CD14-positive monocyte (primary cell): Measurements from ENCODE around the gene P2RX6. TPM values are rescaled to one million over a fixed set of nuclear protein-coding genes. Genes with fewer than 3 reads are reported as not detected.

Experiments used
- DNase-seq, 3 donors: peaks; one replicate each; pipeline ENCODE4 v3.0.0-alpha.2; 2011 to 2022
- H2AFZ ChIP-seq: 2 replicates; pipeline ENCODE4 v1.6.0; 2012; ENCODE audit warnings: mild to moderate bottlenecking, low read depth, low read length, inconsistent platforms; ENCODE audit not compliant: insufficient read depth, poor library complexity, severe bottlenecking
- H3K27ac ChIP-seq, 2 donors: 1 replicate in 1 of 2; 2 replicates in 1 of 2; pipeline ENCODE4 v1.5.1; 2012 to 2013; ENCODE audit warnings: low read length in 2 of 2, control low read depth in 1 of 2, inconsistent platforms in 1 of 2, low read depth in 1 of 2, mild to moderate bottlenecking in 1 of 2
- H3K27me3 ChIP-seq, 2 donors: one replicate each; pipeline versions ENCODE4 v1.6.0 to v1.6.1; 2011 to 2013; ENCODE audit warnings: low read length in 2 of 2; ENCODE audit not compliant: control insufficient read depth in 2 of 2, insufficient read depth in 2 of 2
- H3K36me3 ChIP-seq, 2 donors: replicated peaks in 1 of 2; 1 replicate in 1 of 2; 2 replicates in 1 of 2; pipeline versions ENCODE4 v1.5.1 to v1.6.1; 2012 to 2013; ENCODE audit warnings: low read length in 2 of 2, control low read depth in 1 of 2, inconsistent platforms in 1 of 2, mild to moderate bottlenecking in 1 of 2; ENCODE audit not compliant: insufficient read depth in 2 of 2, control insufficient read depth in 1 of 2
- H3K4me1 ChIP-seq, 2 donors: 1 replicate in 1 of 2; 2 replicates in 1 of 2; pipeline versions ENCODE4 v1.5.1 to v1.6.1; 2012 to 2013; ENCODE audit warnings: low read length in 2 of 2, control low read depth in 1 of 2, inconsistent platforms in 1 of 2, mild to moderate bottlenecking in 1 of 2, moderate library complexity in 1 of 2; ENCODE audit not compliant: insufficient read depth in 2 of 2, control insufficient read depth in 1 of 2
- H3K4me2 ChIP-seq: replicated peaks from 2 replicates; pipeline ENCODE3; 2012; ENCODE audit warnings: low read length, moderate library complexity, mild to moderate bottlenecking; ENCODE audit not compliant: poor library complexity, severe bottlenecking; ENCODE audit errors: extremely low read depth
- H3K4me3 ChIP-seq, 3 experiments: fragments of 200-600 bp in 1 of 3; sonication (generic) in 1 of 3; replicated peaks in 1 of 3; 1 replicate in 2 of 3; 2 replicates in 1 of 3; pipeline ENCODE4 v1.5.1; 2011 to 2013; ENCODE audit warnings: low read length in 3 of 3, mild to moderate bottlenecking in 3 of 3, control low read depth in 2 of 3, low read depth in 2 of 3, inconsistent platforms in 1 of 3, moderate library complexity in 1 of 3
- H3K79me2 ChIP-seq: 2 replicates; pipeline ENCODE4 v1.6.0; 2012; ENCODE audit warnings: mild to moderate bottlenecking, control low read depth, inconsistent platforms, low read length, moderate library complexity; ENCODE audit not compliant: insufficient read depth
- H3K9ac ChIP-seq: 2 replicates; pipeline ENCODE4 v1.6.0; 2017; ENCODE audit warnings: low read length, mild to moderate bottlenecking; ENCODE audit not compliant: insufficient read depth, poor library complexity, severe bottlenecking
- H3K9me3 ChIP-seq, 2 donors: replicated peaks in 1 of 2; 1 replicate in 1 of 2; 2 replicates in 1 of 2; pipeline versions ENCODE4 v1.5.1 to v1.6.1; 2012 to 2013; ENCODE audit warnings: low read length in 2 of 2, control low read depth in 1 of 2; ENCODE audit not compliant: control insufficient read depth in 1 of 2, insufficient read depth in 1 of 2
- H4K20me1 ChIP-seq: 2 replicates; pipeline ENCODE4 v1.6.0; 2012; ENCODE audit warnings: mild to moderate bottlenecking, low read length, control low read depth, moderate library complexity; ENCODE audit not compliant: insufficient read depth
- H3K27ac Mint-ChIP-seq, 7 donors: one replicate each; pipeline ENCODE4 v1.8.0; 2020; ENCODE audit warnings: mild to moderate bottlenecking in 7 of 7, mixed read lengths in 7 of 7, moderate library complexity in 6 of 7, inconsistent platforms in 2 of 7
- H3K27me3 Mint-ChIP-seq, 3 donors: one replicate each; pipeline ENCODE4 v1.8.0; 2021 to 2022; ENCODE audit warnings: low read depth in 3 of 3, mild to moderate bottlenecking in 3 of 3, mixed read lengths in 3 of 3, moderate library complexity in 3 of 3, inconsistent platforms in 1 of 3
- H3K36me3 Mint-ChIP-seq, 2 donors: one replicate each; pipeline ENCODE4 v1.8.0; 2020; ENCODE audit warnings: mixed read lengths in 2 of 2, inconsistent platforms in 1 of 2, mild to moderate bottlenecking in 1 of 2
- H3K4me1 Mint-ChIP-seq: one replicate; pipeline ENCODE4 v1.8.0; 2020; ENCODE audit warnings: mild to moderate bottlenecking, mixed read lengths
- H3K4me3 Mint-ChIP-seq, 2 donors: one replicate each; pipeline ENCODE4 v1.8.0; 2020; ENCODE audit warnings: mild to moderate bottlenecking in 2 of 2, mixed read lengths in 2 of 2, moderate library complexity in 1 of 2
- H3K9me3 Mint-ChIP-seq, 7 donors: one replicate each; pipeline ENCODE4 v1.8.0; 2020 to 2022; ENCODE audit warnings: mixed read lengths in 7 of 7, mild to moderate bottlenecking in 6 of 7, moderate library complexity in 6 of 7, inconsistent platforms in 2 of 7
- WGBS: methylation state at CpG from one replicate; pipeline ENCODE4 v1.1.5; 2013; ENCODE audit warnings: missing lambda C conversion rate; ENCODE audit not compliant: insufficient coverage; 5-methylcytosine and 5-hydroxymethylcytosine counted together
- intact Hi-C, 2 donors: fragments of 100-400 bp; cut with micrococcal nuclease; formaldehyde crosslinking; loops; one replicate each; pipeline versions ENCODE4 v1.15.0 to v1.15.1; 2023
- polyA plus RNA-seq, 3 donors: library from polyadenylated mRNA; depleted of rRNA in 1 of 3; unstranded in 2 of 3; stranded (reverse) in 1 of 3; fragments of 300-500 nt in 2 of 3; fragments of >200 nt in 1 of 3; fragmentation: Illumina TruSeq in 2 of 3; gene quantifications; 1 replicate in 2 of 3; 2 replicates in 1 of 3; pipeline ENCODE4 v1.2.3, GENCODE V29; 2012 to 2021
- TF ChIP-seq, protein P1 (sequence below): fragments of 200-600 bp; IDR thresholded peaks from one replicate; pipeline ENCODE4 v1.8.0; 2022; ENCODE audit warnings: antibody characterized with exemption, mild to moderate bottlenecking

P2RX6 gene
- polyA plus RNA-seq, 3 donors = not detected

DNA sequence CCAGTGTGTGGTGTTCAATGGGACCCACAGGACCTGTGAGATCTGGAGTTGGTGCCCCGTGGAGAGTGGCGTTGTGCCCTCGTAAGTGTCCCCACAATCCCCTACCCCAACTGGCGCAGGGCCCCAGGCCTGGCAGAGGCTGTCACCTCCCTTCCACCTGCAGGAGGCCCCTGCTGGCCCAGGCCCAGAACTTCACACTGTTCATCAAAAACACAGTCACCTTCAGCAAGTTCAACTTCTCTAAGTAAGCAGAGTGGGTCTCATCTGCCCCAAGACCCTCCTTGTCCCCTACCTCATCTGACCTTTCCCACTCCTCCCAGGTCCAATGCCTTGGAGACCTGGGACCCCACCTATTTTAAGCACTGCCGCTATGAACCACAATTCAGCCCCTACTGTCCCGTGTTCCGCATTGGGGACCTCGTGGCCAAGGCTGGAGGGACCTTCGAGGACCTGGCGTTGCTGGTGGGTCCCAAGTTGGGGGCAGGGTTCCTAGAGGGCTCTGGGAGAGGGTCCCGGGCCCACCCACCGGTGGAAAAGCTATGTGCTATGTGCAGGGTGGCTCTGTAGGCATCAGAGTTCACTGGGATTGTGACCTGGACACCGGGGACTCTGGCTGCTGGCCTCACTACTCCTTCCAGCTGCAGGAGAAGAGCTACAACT lies 8.1 kb downstream of the P2RX6 start:
- H3K27me3 Mint-ChIP-seq = peaks cover 5 to 9% (median 8%) of the 10 kb centered on the region in 3 donors
- no peak overlapping the region for H3K4me3 Mint-ChIP-seq
- H3K27ac Mint-ChIP-seq = peak overlapping the region in 1 of 7 donors; percentile 50
- Histone ChIP-seq H3K79me2 (no peaks in the 10 kb centered on the region), H3K4me2 (no peak overlapping the region), H4K20me1 (no peaks in the 10 kb centered on the region), H3K27ac (no peak overlapping the region), H2AFZ (no peak overlapping the region), H3K4me3 (no peak overlapping the region), H3K9me3 (no peaks in the 10 kb centered on the region), H3K9ac (peak overlapping the region; percentile 1), H3K36me3 (no peaks in the 10 kb centered on the region), H3K27me3 (no peaks in the 10 kb centered on the region), H3K4me1 (no peaks in the 10 kb centered on the region)
- WGBS = 91% methylated on average over 11 of the region's 13 CpGs
- H3K9me3 Mint-ChIP-seq = peaks cover 0 to 3% (median 0%) of the 10 kb centered on the region in 7 donors
- DNase-seq = no peak
- intact Hi-C loops = loop anchor here in 1 of 2 donors (10.0 kb wide), 1 partner anchor 58 kb away; the partner anchor contains the start of gene AIFM3
- H3K4me1 Mint-ChIP-seq = no peaks in the 10 kb centered on the region
- TF ChIP-seq, protein P1, sequence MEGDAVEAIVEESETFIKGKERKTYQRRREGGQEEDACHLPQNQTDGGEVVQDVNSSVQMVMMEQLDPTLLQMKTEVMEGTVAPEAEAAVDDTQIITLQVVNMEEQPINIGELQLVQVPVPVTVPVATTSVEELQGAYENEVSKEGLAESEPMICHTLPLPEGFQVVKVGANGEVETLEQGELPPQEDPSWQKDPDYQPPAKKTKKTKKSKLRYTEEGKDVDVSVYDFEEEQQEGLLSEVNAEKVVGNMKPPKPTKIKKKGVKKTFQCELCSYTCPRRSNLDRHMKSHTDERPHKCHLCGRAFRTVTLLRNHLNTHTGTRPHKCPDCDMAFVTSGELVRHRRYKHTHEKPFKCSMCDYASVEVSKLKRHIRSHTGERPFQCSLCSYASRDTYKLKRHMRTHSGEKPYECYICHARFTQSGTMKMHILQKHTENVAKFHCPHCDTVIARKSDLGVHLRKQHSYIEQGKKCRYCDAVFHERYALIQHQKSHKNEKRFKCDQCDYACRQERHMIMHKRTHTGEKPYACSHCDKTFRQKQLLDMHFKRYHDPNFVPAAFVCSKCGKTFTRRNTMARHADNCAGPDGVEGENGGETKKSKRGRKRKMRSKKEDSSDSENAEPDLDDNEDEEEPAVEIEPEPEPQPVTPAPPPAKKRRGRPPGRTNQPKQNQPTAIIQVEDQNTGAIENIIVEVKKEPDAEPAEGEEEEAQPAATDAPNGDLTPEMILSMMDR = no peak
- H3K36me3 Mint-ChIP-seq = no peaks in the 10 kb centered on the region

DNA sequence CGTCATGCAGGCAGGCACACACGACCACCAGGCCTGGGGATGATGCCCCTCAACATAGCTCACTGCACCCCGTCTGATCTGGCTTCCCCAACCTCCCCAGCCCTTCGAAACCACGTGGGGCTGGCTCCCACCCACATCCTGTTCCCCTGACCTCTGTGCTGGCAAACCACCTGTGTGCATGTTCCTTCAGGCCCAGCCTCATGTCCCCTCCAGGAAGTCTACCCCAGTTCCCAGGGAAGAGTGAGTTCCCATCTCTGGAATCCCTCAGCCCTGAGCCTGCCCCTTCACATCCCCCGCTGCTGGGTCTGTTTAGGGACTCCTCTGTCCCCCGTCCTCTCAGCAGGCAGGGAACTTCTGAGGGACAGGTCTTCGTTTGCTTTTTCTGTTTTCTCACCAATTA lies 10.3 kb downstream of the P2RX6 start:
- Histone ChIP-seq H3K4me2 (no peak overlapping the region), H3K27me3 (no peaks in the 10 kb centered on the region)

More for the DNA sequence above, 10.3 kb downstream of the P2RX6 start:
- Mint-ChIP-seq H3K27ac (peak overlapping the region in 2 of 7 donors; percentile 36 to 40), H3K4me1 (no peaks in the 10 kb centered on the region), H3K27me3 (peaks cover 7 to 10% (median 8%) of the 10 kb centered on the region in 3 donors), H3K9me3 (no peaks in the 10 kb centered on the region), H3K36me3 (no peaks in the 10 kb centered on the region), H3K4me3 (no peak overlapping the region)
- H3K27ac ChIP-seq = no peak overlapping the region
- H3K79me2 ChIP-seq = no peaks in the 10 kb centered on the region
- 46% methylated on average over 7 of the region's 8 CpGs for WGBS
- H4K20me1 ChIP-seq = no peaks in the 10 kb centered on the region
- no peak overlapping the region for H3K9ac ChIP-seq
- H3K9me3 ChIP-seq = no peaks in the 10 kb centered on the region
- H3K4me1 ChIP-seq = no peaks in the 10 kb centered on the region
- no peak overlapping the region for H2AFZ ChIP-seq
- intact Hi-C loops = loop anchor here in 1 of 2 donors (10.0 kb wide), 1 partner anchor 60 kb away; the partner anchor contains the start of gene AIFM3
- H3K4me3 ChIP-seq = no peak overlapping the region
- TF ChIP-seq, protein P1 = no peak
- no peak for DNase-seq
- no peaks in the 10 kb centered on the region for H3K36me3 ChIP-seq
